Inflammatory macrophage treated with lipopolysaccharide for 4 hours (primary cell): ENCODE measurements around the gene CMPK2.
A peak's percentile ranks its signal among the peaks of the same experiment; 100 is the strongest.

ENCODE experiments used
- DNase-seq: peaks from one replicate; pipeline ENCODE4 v3.0.0-alpha.2; 2020

The CMPK2 gene

GRCh38 chr2:6841537-6842287, 24.0 kb downstream of the CMPK2 start:
- DNase-seq, result no peak

- no peak for DNase-seq
These were observed 26.9 kb downstream of the CMPK2 start for GRCh38 chr2:6838673-6839319.

GRCh38 chr2:6835467-6835866, 30.2 kb downstream of the CMPK2 start:
- no peak for DNase-seq

- peak; percentile 62 for DNase-seq
These were observed 31.5 kb downstream of the CMPK2 start for GRCh38 chr2:6834163-6834562.

- no peak for DNase-seq
These were observed 32.5 kb downstream of the CMPK2 start for GRCh38 chr2:6833300-6833604.

- DNase-seq, result peak; percentile 60
These were observed 33.0 kb downstream of the CMPK2 start for GRCh38 chr2:6832596-6833299.

- DNase-seq, result no peak
These were observed 34.5 kb downstream of the CMPK2 start for GRCh38 chr2:6831229-6831628.

- DNase-seq, result peak; percentile 82
These were observed 37.5 kb downstream of the CMPK2 start for GRCh38 chr2:6828299-6828584.

- peak; percentile 19 for DNase-seq
These were observed 38.0 kb downstream of the CMPK2 start for GRCh38 chr2:6827566-6828298.

- DNase-seq, result peak; percentile 94
These were observed 39.4 kb downstream of the CMPK2 start for GRCh38 chr2:6826081-6826913.

GRCh38 chr2:6824962-6825361, 40.7 kb downstream of the CMPK2 start:
- DNase-seq, result peak; percentile 32

GRCh38 chr2:6823111-6823510, 42.6 kb downstream of the CMPK2 start:
- DNase-seq, result no peak

- DNase-seq, result no peak
These were observed 43.3 kb downstream of the CMPK2 start for GRCh38 chr2:6822406-6822805.

GRCh38 chr2:6820903-6821584, 44.7 kb downstream of the CMPK2 start:
- DNase-seq, result no peak

GRCh38 chr2:6820236-6820635, 45.5 kb downstream of the CMPK2 start:
- DNase-seq, result no peak

GRCh38 chr2:6819668-6820067, 46.0 kb downstream of the CMPK2 start:
- DNase-seq, result no peak

GRCh38 chr2:6818012-6818411, 47.7 kb downstream of the CMPK2 start:
- no peak for DNase-seq

GRCh38 chr2:6814869-6815268, 50.8 kb downstream of the CMPK2 start:
- DNase-seq, result no peak

GRCh38 chr2:6814312-6814711, 51.4 kb downstream of the CMPK2 start:
- no peak for DNase-seq

- DNase-seq, result no peak
These were observed 52.1 kb downstream of the CMPK2 start for GRCh38 chr2:6813573-6813972.

GRCh38 chr2:6812857-6813530, 52.7 kb downstream of the CMPK2 start:
- DNase-seq, result no peak

GRCh38 chr2:6810961-6811360, 54.7 kb downstream of the CMPK2 start:
- DNase-seq, result no peak
